ENCODE results near the gene ATP2C2.
"Not testable (repeated sequence)": the region's sequence is repeated elsewhere in the genome, so short reads cannot be mapped to it uniquely, and the experiment has no call there.

Gene ATP2C2, protein sequence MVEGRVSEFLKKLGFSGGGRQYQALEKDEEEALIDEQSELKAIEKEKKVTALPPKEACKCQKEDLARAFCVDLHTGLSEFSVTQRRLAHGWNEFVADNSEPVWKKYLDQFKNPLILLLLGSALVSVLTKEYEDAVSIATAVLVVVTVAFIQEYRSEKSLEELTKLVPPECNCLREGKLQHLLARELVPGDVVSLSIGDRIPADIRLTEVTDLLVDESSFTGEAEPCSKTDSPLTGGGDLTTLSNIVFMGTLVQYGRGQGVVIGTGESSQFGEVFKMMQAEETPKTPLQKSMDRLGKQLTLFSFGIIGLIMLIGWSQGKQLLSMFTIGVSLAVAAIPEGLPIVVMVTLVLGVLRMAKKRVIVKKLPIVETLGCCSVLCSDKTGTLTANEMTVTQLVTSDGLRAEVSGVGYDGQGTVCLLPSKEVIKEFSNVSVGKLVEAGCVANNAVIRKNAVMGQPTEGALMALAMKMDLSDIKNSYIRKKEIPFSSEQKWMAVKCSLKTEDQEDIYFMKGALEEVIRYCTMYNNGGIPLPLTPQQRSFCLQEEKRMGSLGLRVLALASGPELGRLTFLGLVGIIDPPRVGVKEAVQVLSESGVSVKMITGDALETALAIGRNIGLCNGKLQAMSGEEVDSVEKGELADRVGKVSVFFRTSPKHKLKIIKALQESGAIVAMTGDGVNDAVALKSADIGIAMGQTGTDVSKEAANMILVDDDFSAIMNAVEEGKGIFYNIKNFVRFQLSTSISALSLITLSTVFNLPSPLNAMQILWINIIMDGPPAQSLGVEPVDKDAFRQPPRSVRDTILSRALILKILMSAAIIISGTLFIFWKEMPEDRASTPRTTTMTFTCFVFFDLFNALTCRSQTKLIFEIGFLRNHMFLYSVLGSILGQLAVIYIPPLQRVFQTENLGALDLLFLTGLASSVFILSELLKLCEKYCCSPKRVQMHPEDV

DNA sequence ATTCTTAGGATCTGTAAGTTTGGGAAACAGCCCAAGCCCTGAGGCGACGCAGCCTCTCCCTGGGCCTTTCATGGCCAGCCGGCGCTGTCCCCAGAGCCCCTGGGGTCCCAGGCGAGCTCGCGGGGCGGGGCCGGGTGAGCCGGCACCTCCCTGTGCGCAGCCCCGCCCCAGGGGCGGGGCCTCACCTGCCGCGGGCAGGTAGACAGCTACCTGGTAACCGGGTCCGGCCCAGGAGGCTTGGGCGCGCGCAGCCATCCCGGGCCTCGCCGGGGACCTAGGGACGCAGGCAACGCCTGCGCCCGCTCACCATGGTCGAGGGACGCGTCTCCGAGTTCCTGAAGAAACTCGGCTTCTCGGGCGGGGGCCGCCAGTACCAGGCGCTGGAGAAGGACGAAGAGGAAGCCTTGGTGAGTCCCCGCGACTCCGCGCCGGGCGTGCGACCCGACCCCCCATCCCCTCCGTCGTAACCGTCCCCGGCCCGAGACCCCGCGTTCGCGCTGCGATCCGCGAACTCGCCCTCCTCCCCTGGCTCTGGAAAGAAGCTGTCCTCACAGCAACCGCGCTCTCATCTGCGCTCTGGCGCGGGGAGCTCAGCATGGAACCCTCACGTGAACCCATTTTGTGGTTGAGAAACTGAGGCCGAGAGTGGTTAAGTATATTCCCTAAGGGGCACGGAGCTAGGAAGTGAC is at the start of gene ATP2C2:
Gene ATP2C2 (plus strand): TSS at position 231 of the 689 bp plus-strand sequence. CDS start 78 bp downstream, at position 309.
- DNase-seq (ENCODE audit: low spot score) = no peak

DNA sequence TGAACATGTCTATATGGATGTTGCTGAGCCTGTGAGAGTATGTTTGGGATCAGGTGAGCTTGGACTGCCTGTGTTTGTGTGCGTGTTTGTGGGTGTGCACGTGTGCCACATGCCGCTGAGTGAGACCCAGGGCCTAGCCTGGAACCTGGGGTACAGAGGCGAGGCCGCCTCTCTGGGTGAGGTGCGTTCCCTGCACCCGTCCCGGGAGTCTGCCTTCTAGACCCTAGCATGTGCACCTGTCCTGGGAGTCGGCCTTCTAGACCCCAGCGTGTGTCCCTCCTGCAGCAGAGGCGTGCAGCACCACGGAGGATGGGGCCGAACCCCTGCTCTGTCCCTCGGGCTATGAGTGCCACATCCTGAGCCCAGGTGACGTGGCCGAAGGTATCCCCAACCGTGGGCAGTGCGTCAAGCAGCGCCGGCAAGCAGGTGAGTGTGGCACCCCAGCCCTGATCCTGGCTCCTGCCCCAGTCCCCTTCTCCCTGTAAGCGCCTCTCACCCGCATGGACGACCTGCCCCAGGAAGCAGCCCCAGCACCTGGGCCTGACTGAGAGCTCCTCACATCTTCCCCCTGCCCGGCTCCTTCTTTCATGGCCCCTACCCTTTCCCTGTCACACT is 49.1 kb upstream of the ATP2C2 start:
- DNase-seq (ENCODE audit: low spot score) = no peak

DNA sequence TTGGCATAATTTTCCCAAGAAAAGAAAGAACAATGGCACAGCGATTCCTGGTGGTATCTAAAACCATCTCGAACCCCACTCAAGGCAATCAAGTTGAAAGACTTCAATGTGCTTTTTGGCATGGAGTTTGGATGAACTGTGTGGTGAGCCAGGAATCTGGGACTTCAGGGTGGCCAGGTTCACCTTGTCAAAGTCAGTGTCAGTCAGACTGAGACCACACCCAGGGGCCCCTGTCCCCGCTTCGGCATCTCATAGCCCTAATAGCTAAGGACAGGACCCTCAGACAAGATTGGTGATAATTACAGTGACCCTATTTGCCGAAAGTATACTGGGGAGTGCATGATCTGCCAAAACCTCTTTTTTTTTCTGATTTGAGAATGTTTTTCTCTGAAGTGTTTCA is 47.8 kb upstream of the ATP2C2 start:
- DNase-seq (ENCODE audit: low spot score) = no peak

DNA sequence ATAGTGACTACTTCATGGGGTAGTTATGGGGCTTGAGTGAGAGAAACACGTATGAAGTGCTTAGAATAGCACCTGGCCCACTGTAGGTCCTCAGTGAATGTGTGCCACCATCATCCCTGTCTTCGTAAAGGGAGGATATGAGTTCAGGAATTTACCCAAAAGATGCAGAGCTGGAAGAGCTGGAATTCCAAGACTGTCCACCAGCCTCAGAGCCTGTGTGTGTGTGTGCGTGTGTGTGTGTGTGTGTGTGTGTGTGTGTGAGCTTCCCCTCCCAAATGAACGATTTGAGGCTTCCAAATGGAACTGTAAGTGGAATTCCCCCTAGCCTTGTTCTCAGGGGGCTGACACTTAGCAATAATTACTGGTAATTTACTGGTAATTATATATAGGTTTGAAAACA is 46.4 kb upstream of the ATP2C2 start:
- DNase-seq (ENCODE audit: low spot score) = no peak

DNA sequence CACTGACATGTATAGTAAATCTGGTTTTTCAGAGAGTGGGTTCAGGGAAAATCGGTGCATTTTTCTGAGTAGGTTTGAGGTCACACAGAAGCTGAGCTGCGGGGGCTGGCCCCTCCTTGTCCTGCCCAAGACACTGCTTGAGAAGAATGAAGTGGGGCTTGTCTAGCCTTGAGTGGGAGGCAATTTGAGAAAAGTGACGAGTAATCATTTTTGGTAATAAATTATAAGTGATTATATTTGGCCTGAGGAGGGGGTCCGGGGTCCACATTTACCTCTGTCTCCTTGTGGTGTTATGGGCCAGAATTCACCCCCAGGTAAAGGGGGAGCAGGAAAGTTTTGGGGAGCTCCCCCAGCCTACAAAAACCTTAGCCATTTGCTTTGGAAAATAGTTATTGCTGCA is 45.6 kb upstream of the ATP2C2 start:
- no peak for DNase-seq (ENCODE audit: low spot score)

DNA sequence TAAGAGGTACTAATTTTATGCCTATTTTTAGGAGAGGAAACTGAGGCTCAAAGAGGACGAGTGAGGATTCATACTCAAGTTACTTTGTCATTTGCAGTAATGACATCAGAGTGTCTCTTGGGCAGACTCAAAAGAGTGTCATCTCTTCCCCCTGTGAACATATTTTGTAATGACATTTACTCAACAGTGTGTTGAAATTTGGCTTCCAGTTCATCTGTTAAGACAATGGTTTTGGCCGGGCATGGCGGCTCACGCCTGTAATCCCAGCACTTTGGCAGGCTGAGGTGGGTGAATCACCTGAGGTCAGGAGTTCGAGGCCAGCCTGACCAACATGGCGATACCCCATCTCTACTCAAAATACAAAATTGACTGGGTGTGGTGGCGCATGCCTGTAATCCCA is 44.7 kb upstream of the ATP2C2 start:
- DNase-seq (ENCODE audit: low spot score) = no peak

DNA sequence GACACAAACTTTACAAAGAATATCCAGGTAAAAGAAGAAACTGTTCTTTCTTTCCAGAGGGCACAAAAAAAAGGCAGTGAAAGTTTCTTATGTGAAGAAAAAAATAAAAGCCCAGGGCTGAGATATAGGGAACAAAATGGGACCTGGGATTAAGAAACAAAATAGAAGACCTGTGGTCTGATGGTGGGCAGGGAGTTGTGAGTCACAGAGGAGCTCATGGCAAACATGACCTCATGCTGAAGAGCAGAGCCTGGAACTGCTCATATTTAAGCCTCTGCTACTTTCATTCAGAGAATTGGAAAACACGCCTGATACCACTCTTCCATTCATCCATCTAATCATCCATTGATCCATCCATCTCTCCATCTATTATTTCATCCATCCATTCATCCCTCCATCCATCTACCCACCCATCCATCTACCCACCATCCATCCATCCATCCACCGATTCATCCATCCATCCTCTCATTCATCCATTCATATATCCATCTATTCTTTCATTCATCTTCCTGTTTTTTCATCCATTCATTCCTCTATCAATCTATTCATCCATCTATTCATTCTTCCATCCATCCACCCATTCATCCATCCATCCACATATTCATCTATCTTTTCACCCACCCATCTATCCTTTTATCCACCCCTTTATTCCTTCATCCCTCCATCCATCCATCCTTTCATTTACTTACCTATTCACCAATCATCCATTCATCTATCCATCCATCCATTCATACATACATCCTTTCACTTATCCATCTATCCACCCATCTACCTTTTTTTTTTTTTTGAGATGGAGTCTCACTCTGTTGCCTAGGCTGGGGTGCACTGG is 43.7 kb upstream of the ATP2C2 start:
- DNase-seq (ENCODE audit: low spot score) = no peak

DNA sequence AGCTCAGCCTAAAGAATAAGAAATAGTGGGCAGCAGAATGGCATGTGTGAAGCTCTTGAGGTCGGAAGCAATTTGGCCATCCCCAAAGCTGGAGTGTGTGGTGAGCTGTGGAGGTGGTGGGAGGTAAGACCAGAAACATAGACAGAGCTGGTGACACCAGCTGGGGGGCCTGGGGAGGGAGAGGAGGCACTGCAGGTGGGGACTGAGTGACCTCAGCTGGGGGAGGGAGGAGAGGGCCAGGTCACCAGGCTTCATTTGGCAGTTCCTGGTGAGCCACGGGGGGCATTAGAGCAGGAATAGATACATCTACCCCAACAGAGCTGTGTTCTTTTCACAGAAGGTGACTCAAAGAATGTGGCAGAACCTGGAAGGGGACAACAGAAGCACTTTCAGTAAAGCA is 41.8 kb upstream of the ATP2C2 start:
- no peak for DNase-seq (ENCODE audit: low spot score)

DNA sequence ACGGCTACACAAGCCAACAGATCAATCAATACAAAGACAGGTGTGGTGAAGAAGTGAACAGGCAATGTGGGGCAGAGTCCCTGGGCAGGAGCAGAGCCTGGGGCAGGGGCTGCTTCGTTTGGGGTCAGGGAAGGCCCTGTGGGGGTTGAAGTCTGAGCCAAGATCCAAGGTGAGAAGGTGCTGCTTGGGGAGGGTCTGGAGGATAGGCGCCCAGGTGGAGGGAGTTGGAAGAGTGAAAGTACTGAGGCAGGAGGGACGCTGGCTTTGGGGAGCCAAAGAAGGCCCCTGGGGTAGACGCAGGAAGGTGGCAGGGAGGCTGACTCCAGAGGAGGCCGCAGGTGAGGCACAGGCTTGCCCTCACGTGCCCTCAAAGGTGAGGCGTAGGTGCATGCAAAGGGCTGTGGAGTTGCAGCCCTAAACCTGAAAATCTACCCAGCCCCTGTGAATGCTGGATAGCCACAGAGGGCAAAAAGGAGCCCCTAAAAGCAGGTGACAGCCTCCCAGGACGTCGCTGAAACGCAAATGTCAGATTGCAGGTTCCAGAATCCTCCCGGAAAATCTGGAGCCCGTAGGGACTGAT is 40.3 kb upstream of the ATP2C2 start:
- no peak for DNase-seq (ENCODE audit: low spot score)

DNA sequence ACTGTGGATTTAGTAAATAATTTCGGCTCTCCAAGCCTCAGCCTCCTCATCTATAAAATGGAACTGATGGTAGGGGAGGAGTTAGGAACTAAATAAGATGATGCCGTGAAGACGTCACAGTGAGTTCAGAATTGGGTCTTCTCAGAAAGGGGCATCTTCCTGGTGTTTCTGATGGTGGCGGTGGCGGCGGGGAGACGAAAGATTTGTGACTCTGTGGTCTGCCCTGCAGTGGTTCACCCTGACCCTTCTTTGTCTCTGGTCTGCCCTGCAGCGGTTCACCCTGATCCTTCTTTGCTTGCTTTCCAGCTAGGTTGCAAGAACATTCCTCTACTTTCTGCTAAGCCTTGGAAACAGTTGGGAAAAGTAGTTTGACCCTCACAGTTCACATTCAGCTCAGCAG is 39.3 kb upstream of the ATP2C2 start:
- DNase-seq (ENCODE audit: low spot score) = no peak

DNA sequence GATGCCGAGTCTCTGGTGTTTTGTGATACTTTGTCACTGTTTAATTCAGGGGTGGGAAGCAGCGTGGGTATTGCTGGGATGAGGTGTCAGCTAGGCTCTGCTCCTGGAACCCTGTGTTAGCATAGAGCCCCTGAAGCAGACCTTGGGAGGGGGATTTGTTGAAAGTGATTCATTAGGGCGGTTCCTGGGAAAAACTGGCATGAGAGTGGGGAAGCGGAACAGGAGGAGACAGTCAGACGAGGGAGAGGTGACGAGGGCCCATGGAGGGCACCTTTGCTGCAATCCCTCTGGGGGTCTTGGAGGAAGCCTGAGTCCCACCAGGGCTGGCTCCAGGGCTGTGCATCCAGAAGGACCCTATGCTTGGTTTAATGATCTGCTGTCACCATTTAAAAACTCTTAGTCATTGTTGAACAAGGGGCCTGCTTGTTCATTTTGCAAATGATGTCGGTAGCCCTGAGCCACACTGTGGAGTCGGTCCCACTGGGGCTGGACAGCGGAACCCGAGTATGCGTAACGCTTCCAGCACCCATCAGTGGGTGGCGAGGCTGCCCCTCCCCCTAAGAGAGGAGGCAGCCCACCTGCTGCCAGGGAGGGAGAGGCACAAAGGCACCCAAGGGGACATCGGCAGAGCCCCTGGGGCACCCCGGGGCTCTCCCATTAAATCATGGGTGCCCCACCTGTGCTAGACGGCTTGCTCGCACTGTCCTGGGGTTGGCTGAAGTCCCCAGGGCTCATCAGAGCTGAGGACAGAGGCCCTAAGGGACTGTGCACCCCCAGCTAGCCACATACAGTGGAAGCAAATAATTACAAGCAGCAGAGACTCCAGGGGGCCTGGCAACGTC is 38.3 kb upstream of the ATP2C2 start:
- DNase-seq (ENCODE audit: low spot score) = no peak

DNA sequence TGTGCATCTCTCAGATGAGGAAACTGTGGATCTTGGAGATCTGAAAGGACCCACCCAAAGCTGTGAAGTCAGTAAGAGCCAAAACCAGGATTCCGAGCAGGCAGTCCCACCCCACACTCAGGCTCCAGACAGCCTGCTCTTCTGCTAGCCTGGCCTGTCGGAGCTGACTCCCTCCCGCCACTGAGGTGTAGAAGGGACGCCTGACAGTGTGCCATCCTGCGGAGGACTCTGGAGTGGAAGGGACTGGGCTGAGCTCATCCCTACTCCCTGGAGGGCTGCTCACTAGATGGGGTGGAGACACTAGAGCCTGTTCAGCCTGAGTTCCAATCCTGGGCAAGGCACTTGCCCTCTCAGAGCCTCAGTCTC is 37.7 kb upstream of the ATP2C2 start:
- DNase-seq (ENCODE audit: low spot score) = no peak

DNA sequence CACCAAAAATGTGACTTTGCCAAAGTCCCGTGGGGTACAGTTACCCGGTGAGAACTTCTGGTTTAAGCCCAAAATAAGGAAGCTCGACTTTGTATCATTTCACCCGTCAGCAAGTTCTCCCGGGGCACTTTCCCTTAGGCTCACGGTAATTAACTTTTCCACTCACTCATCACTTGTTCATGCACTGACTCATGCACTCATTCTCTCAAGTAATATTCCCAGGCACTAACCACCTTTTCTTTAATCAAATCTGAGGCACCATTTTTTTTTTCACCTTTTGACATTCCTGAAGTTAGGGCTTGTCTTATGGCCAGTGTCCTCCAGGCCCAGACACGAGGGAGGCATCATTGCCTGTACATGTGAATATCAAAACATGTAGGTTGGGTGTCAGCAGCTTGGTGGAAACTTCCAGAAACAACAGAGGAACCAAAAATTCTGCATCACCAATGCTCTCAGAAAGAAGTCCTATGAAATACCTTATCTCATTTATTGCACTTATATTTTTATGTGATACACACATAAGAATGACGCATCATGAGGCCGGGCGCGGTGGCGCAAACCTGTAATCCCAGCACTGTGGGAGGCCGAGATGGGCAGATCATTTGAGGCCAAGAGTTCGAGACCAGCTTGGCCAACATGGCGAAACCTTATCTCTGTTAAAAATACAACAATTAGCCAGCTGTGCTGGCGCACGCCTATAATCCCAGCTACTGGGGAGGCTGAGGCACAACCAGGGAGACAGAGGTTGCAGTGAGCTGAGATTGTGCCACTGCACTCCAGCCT is 36.1 kb upstream of the ATP2C2 start:
- no peak for DNase-seq (ENCODE audit: low spot score)

DNA sequence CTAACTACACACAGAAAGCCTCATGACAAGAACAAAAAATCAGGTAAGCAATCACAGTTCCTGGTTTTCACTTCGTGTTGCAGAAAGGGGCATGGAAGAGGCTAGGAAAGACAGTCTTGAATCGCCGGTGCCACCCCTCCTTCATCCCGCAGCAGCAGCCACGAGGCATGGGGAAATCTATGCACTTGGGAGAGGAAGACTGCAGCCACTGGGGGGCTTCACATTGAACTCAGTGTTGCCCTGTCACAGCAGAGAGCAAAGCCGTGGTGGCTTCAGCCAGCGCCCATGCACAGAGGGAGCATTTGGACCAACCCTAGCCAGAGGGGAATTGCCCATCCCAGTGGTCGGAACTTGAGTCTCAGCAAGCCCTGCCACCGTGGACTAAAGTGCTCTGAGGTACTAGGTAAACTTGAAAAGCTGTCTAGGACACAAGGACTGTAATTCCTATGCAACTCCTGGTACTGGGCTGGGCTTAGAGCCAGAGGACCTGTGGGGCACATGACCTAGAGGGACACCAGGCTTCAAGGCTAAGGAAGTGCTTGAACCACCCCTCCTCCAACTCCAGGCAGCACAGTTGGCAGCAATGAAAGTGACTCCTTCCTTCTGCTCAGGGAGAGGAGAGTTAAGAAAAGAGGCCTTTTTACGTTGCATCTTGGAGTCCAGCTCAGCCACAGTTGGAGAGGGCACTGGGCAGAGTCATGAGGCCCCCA is 35.2 kb upstream of the ATP2C2 start:
- DNase-seq (ENCODE audit: low spot score) = no peak

DNA sequence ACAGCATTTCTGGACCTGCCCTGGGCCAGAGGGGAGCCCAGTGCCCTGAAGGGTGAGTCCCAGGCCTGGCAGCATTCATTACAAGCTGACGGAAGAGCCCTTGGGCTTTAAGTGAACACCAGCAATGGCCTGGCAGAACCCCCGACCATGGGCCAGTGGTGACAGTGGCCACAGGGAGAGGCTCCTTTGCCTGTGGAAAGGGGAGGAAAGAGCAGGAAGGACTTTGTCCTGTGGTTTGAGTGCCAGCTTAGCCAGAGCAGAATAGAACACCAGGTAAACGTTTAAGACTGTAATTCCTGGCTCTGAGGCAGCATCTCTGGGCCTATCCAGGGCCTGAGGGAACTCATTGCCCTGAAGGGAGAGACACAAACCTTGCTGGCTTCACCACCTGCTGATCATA is 34.3 kb upstream of the ATP2C2 start:
- no peak for DNase-seq (ENCODE audit: low spot score)

DNA sequence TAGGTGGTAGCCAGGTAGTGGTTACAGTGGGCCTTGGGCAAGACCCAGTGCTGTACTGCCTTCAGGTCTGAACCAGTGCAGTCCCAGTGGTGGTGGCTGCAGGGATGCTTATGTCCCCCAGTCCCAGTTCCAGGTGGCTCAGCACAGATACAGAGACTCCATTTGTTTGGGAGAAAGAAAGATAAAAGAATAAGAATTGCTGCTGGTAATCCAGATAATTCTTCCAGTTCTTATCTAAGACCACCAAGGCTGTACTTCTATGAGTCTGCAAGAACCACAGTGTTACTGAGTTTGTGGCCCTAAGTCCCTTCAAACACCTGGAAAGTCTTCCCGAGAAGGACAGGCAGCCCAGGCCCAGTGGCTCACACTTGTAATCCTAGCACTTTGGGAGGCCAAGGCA is 33.9 kb upstream of the ATP2C2 start:
- no peak for DNase-seq (ENCODE audit: low spot score)

DNA sequence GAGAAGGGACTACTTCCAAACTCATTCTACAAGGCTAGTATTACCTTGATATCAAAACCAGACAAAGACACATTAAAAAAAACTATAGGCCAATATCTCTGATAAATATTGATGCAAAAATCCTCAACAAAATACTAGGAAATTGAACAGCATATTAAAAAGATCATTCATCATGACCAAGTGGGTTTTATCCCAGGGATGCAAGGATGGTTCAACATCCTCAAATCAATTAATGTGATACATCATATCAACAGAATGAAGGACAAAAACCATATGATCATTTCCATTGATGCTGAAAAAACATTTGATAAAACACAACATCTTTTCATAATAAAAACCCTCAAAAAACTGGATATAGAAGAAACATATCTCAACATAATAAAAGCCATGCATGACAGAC is 31.1 kb upstream of the ATP2C2 start:
- DNase-seq (ENCODE audit: low spot score) = not testable (repeated sequence)

DNA sequence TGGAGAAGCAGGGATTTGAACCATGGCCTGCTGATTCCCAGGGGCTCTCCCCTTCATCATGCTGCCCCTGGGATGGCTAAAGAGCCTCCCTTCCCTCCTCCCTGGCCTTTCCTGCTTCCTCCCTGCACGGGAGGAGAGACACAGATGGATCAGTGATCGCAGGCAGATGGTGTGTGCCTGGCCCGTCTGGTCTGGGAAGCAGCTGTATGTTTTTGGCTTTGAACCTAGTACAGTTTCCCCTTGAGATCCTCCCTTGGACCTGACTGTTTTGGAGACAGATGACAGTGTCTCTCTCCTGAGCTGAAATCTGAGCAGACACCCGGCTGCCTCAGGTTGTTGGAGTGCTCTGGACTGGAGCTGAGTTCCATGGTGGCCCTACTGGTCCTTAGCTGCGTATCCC is 29.0 kb upstream of the ATP2C2 start:
- no peak for DNase-seq (ENCODE audit: low spot score)

DNA sequence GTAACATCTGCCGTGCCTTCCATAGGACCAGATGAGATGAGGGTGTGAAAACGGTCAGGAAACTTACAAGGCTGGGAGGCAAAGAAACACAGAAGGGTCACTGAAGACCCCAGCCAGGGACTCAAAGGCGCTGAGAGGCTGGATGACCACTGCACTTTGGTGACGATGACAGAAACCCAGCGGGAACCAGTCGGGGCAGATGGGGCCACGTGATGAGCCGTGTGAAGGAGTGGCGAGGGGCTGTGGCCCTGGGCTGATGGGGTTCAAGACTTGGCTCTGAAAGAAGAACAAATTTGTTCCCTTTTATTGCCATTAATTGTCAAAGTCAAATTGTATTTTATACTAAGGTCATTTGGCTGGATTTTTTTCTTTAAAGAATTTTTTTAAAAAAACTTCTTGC is 28.6 kb upstream of the ATP2C2 start:
- DNase-seq (ENCODE audit: low spot score) = no peak
